ENCODE results near the gene PHLPP1. TPM values are rescaled to one million over a fixed set of nuclear protein-coding genes. Genes with fewer than 3 reads are reported as not detected.

PHLPP1 gene
- total and polyA plus RNA-seq, 2 experiments from 2014 or later: 15.7 to 73.6 TPM

- Histone ChIP-seq H3K79me2 (replicated peaks; ENCODE audit: insufficient read depth) (peaks cover 20% of the 10 kb centered on the region), H3K27ac (ENCODE audit: low read depth) (peak overlapping the region; percentile 41), H3K27me3 (ENCODE audit: insufficient read depth) (no peaks in the 10 kb centered on the region), H2AFZ (no peak overlapping the region), H3K9me2 (ENCODE audit: insufficient read depth) (no peaks in the 10 kb centered on the region), H4K20me1 (replicated peaks; ENCODE audit: insufficient read depth) (no peaks in the 10 kb centered on the region), H3F3A (replicated peaks; ENCODE audit: low read depth) (no peaks in the 10 kb centered on the region), H3K4me2 (0 out of 2 replicates have a peak overlapping the region, but pooled peaks have one; percentile 28), H3K4me1 (ENCODE audit: insufficient read depth) (peaks cover 19% of the 10 kb centered on the region), H3K4me3 (no peak overlapping the region), H3K36me3 (ENCODE audit: insufficient read depth) (no peaks in the 10 kb centered on the region; the same call in none of the 2 replicates)
- H3K4me1 Mint-ChIP-seq: peaks cover 23% of the 10 kb centered on the region
- H3K9me3 Mint-ChIP-seq: no peaks in the 10 kb centered on the region
- ATAC-seq: no peak
- peaks cover 1% of the 10 kb centered on the region for H3K27me3 Mint-ChIP-seq (ENCODE audit: insufficient read depth, low read depth, poor library complexity)
- peaks cover 58% of the 10 kb centered on the region for H3K36me3 Mint-ChIP-seq (ENCODE audit: low read depth)
- TF ChIP-seq EZH2phosphoT487 (IDR thresholded peaks at IDR 0.05; ENCODE audit: unreplicated experiment) (no peak), STAT1 (IDR thresholded peaks at IDR 0.05; ENCODE audit: unreplicated experiment) (no peak), POLR2AphosphoS5 (IDR thresholded peaks at IDR 0.05; ENCODE audit: low read depth) (no peak), JUNB (IDR thresholded peaks at IDR 0.05; ENCODE audit: unreplicated experiment) (no peak), NANOG (IDR thresholded peaks at IDR 0.05; ENCODE audit: borderline replicate concordance) (no peak), ZNF331 (CRISPR knock-in tag; IDR thresholded peaks at IDR 0.05; ENCODE audit: low read depth) (no peak), ETS1 (IDR thresholded peaks at IDR 0.05) (no peak), CREB1 (CRISPR knock-in tag; IDR thresholded peaks at IDR 0.05; ENCODE audit: low read depth) (no peak), EZH2 (IDR thresholded peaks at IDR 0.05; ENCODE audit: low read depth, unreplicated experiment) (no peak), ZNF114 (CRISPR knock-in tag; IDR thresholded peaks at IDR 0.05) (no peak)
- TF ChIP-seq, protein P1, sequence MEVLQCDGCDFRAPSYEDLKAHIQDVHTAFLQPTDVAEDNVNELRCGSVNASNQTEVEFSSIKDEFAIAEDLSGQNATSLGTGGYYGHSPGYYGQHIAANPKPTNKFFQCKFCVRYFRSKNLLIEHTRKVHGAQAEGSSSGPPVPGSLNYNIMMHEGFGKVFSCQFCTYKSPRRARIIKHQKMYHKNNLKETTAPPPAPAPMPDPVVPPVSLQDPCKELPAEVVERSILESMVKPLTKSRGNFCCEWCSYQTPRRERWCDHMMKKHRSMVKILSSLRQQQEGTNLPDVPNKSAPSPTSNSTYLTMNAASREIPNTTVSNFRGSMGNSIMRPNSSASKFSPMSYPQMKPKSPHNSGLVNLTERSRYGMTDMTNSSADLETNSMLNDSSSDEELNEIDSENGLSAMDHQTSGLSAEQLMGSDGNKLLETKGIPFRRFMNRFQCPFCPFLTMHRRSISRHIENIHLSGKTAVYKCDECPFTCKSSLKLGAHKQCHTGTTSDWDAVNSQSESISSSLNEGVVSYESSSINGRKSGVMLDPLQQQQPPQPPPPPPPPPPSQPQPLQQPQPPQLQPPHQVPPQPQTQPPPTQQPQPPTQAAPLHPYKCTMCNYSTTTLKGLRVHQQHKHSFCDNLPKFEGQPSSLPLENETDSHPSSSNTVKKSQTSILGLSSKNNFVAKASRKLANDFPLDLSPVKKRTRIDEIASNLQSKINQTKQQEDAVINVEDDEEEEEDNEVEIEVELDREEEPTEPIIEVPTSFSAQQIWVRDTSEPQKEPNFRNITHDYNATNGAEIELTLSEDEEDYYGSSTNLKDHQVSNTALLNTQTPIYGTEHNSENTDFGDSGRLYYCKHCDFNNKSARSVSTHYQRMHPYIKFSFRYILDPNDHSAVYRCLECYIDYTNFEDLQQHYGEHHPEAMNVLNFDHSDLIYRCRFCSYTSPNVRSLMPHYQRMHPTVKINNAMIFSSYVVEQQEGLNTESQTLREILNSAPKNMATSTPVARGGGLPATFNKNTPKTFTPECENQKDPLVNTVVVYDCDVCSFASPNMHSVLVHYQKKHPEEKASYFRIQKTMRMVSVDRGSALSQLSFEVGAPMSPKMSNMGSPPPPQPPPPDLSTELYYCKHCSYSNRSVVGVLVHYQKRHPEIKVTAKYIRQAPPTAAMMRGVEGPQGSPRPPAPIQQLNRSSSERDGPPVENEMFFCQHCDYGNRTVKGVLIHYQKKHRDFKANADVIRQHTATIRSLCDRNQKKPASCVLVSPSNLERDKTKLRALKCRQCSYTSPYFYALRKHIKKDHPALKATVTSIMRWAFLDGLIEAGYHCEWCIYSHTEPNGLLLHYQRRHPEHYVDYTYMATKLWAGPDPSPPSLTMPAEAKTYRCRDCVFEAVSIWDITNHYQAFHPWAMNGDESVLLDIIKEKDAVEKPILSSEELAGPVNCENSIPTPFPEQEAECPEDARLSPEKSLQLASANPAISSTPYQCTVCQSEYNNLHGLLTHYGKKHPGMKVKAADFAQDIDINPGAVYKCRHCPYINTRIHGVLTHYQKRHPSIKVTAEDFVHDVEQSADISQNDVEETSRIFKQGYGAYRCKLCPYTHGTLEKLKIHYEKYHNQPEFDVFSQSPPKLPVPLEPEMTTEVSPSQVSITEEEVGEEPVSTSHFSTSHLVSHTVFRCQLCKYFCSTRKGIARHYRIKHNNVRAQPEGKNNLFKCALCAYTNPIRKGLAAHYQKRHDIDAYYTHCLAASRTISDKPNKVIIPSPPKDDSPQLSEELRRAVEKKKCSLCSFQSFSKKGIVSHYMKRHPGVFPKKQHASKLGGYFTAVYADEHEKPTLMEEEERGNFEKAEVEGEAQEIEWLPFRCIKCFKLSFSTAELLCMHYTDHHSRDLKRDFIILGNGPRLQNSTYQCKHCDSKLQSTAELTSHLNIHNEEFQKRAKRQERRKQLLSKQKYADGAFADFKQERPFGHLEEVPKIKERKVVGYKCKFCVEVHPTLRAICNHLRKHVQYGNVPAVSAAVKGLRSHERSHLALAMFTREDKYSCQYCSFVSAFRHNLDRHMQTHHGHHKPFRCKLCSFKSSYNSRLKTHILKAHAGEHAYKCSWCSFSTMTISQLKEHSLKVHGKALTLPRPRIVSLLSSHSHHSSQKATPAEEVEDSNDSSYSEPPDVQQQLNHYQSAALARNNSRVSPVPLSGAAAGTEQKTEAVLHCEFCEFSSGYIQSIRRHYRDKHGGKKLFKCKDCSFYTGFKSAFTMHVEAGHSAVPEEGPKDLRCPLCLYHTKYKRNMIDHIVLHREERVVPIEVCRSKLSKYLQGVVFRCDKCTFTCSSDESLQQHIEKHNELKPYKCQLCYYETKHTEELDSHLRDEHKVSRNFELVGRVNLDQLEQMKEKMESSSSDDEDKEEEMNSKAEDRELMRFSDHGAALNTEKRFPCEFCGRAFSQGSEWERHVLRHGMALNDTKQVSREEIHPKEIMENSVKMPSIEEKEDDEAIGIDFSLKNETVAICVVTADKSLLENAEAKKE (CRISPR knock-in tag; IDR thresholded peaks at IDR 0.05): no peak
- TF ChIP-seq, protein P2, sequence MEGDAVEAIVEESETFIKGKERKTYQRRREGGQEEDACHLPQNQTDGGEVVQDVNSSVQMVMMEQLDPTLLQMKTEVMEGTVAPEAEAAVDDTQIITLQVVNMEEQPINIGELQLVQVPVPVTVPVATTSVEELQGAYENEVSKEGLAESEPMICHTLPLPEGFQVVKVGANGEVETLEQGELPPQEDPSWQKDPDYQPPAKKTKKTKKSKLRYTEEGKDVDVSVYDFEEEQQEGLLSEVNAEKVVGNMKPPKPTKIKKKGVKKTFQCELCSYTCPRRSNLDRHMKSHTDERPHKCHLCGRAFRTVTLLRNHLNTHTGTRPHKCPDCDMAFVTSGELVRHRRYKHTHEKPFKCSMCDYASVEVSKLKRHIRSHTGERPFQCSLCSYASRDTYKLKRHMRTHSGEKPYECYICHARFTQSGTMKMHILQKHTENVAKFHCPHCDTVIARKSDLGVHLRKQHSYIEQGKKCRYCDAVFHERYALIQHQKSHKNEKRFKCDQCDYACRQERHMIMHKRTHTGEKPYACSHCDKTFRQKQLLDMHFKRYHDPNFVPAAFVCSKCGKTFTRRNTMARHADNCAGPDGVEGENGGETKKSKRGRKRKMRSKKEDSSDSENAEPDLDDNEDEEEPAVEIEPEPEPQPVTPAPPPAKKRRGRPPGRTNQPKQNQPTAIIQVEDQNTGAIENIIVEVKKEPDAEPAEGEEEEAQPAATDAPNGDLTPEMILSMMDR (conservative IDR thresholded peaks at IDR 0.05; ENCODE audit: low read depth in 2 of 2): no peak
- TF ChIP-seq, protein P3, sequence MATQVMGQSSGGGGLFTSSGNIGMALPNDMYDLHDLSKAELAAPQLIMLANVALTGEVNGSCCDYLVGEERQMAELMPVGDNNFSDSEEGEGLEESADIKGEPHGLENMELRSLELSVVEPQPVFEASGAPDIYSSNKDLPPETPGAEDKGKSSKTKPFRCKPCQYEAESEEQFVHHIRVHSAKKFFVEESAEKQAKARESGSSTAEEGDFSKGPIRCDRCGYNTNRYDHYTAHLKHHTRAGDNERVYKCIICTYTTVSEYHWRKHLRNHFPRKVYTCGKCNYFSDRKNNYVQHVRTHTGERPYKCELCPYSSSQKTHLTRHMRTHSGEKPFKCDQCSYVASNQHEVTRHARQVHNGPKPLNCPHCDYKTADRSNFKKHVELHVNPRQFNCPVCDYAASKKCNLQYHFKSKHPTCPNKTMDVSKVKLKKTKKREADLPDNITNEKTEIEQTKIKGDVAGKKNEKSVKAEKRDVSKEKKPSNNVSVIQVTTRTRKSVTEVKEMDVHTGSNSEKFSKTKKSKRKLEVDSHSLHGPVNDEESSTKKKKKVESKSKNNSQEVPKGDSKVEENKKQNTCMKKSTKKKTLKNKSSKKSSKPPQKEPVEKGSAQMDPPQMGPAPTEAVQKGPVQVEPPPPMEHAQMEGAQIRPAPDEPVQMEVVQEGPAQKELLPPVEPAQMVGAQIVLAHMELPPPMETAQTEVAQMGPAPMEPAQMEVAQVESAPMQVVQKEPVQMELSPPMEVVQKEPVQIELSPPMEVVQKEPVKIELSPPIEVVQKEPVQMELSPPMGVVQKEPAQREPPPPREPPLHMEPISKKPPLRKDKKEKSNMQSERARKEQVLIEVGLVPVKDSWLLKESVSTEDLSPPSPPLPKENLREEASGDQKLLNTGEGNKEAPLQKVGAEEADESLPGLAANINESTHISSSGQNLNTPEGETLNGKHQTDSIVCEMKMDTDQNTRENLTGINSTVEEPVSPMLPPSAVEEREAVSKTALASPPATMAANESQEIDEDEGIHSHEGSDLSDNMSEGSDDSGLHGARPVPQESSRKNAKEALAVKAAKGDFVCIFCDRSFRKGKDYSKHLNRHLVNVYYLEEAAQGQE (IDR thresholded peaks at IDR 0.05; ENCODE audit: unreplicated experiment): no peak
- H3K4me3 Mint-ChIP-seq: no peak overlapping the region
- H3K27ac Mint-ChIP-seq: 0 out of 2 replicates have a peak overlapping the region, but pooled peaks have one; percentile 29
- DNase-seq (ENCODE audit: low spot score): no peak
Measured at GRCh38 chr18:62894681-62895390, 179.5 kb downstream of the PHLPP1 start.
